Stimulated activated CD8-positive, alpha-beta memory T cell treated with anti-CD3 and anti-CD28 coated beads, Interleukin-12 subunit alpha, Interleukin-12 subunit beta, amount 100 ng/mL, for 1 hour (primary cell): ENCODE measurements around the gene IL15RA.
"Not testable (repeated sequence)": the region's sequence is repeated elsewhere in the genome, so short reads cannot be mapped to it uniquely, and the experiment has no call there.

Experiments used
- DNase-seq: peaks from one replicate; pipeline ENCODE4 v3.0.0-alpha.2; 2020; ENCODE audit warnings: low read depth

The IL15RA gene

GRCh38 chr10:6005856-6006395 lies 28.6 kb upstream of the IL15RA start:
- no peak for DNase-seq

GRCh38 chr10:6005161-6005804 lies 27.9 kb upstream of the IL15RA start:
- DNase-seq, result not testable (repeated sequence)

- no peak for DNase-seq
Observed at GRCh38 chr10:6002809-6003510, 25.6 kb upstream of the IL15RA start.

GRCh38 chr10:5999440-6000165 lies 22.3 kb upstream of the IL15RA start:
- no peak for DNase-seq

GRCh38 chr10:5996696-5997095 lies 19.4 kb upstream of the IL15RA start:
- no peak for DNase-seq

GRCh38 chr10:5992398-5992797 lies 15.1 kb upstream of the IL15RA start:
- no peak for DNase-seq

- no peak for DNase-seq
Observed at GRCh38 chr10:5991708-5992107, 14.4 kb upstream of the IL15RA start.

- DNase-seq, result no peak
Observed at GRCh38 chr10:5989756-5990155, 12.4 kb upstream of the IL15RA start.

- no peak for DNase-seq
Observed at GRCh38 chr10:5988336-5988920, 11.1 kb upstream of the IL15RA start.

- DNase-seq, result no peak
Observed at GRCh38 chr10:5987747-5988146, 10.4 kb upstream of the IL15RA start.

GRCh38 chr10:5985029-5985428 lies 7.7 kb upstream of the IL15RA start:
- DNase-seq, result no peak

GRCh38 chr10:5983774-5984173 lies 6.4 kb upstream of the IL15RA start:
- DNase-seq, result no peak

- no peak for DNase-seq
Observed at GRCh38 chr10:5981529-5981928, 4.2 kb upstream of the IL15RA start.

- no peak for DNase-seq
Observed at GRCh38 chr10:5978230-5978489, 817 bp upstream of the IL15RA start.

- no peak for DNase-seq
Observed at GRCh38 chr10:5976512-5977470, 552 bp downstream of the IL15RA start.

- no peak for DNase-seq
Observed at GRCh38 chr10:5975641-5976473, 1.5 kb downstream of the IL15RA start.

GRCh38 chr10:5973069-5973468 lies 4.3 kb downstream of the IL15RA start:
- no peak for DNase-seq

GRCh38 chr10:5971886-5972285 lies 5.5 kb downstream of the IL15RA start:
- DNase-seq, result no peak

GRCh38 chr10:5971315-5971832 lies 6.0 kb downstream of the IL15RA start:
- no peak for DNase-seq

- no peak for DNase-seq
Observed at GRCh38 chr10:5970527-5970926, 6.8 kb downstream of the IL15RA start.

- no peak for DNase-seq
Observed at GRCh38 chr10:5970066-5970465, 7.3 kb downstream of the IL15RA start.
